ENCODE data around the gene F11R. TPM values are rescaled to one million over a fixed set of nuclear protein-coding genes. Genes with fewer than 3 reads are reported as not detected.

F11R gene
- total and polyA plus RNA-seq, 2 of the 13 experiments (the other 11 are each of a cell fraction or from before 2014, with no cell fraction given) = 95.8 to 105 TPM

DNA sequence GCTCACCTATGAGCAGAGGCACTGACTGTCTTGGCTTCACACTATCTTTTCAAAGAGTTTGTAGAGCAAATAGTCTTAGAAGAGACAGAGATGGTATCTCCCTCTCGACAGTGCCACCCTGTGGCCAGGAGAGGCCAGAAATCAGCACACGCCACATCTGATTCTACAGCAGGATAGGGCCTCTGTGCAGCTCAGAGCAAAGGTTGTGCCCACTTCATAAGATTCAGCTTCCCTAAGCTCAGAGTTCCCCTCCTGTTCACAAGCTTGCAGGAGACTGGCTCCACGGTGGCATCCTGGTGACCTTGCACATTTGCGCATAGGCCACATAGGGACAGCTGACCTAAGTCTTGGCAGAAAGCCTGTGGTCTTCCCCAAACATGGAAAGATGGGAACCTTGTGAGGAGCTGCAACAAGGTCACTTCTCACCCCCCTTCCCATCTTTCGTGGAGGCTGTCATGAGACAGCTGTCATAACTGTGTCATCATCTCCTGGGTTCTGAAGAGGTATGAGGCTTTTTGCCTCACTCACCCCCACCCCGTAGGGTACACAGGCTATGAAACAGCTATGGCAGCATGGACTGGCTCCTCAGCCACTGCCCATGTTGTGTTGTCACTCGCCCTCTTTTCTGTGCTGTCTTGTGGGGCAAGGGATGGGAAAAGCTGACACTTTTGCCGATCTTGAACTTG is 69.4 kb downstream of the F11R start (continued):
- TF ChIP-seq ZNF556 (CRISPR knock-in tag; IDR thresholded peaks at IDR 0.05; ENCODE audit: borderline replicate concordance) (no peak), ZNF614 (CRISPR knock-in tag; IDR thresholded peaks at IDR 0.05; ENCODE audit: borderline replicate concordance) (no peak), ZNF124 (CRISPR knock-in tag; IDR thresholded peaks at IDR 0.05) (no peak), TAF1 (CRISPR knock-in tag; IDR thresholded peaks at IDR 0.05) (no peak), ZNF253 (CRISPR knock-in tag; IDR thresholded peaks at IDR 0.05; ENCODE audit: borderline replicate concordance) (no peak), ZNF552 (CRISPR knock-in tag; IDR thresholded peaks at IDR 0.05; ENCODE audit: borderline replicate concordance) (no peak), CEBPG (CRISPR knock-in tag; IDR thresholded peaks at IDR 0.05) (no peak), SOX6 (IDR thresholded peaks at IDR 0.05) (no peak), SOX6 (CRISPR knock-in tag; IDR thresholded peaks at IDR 0.05) (0 out of 2 replicates have a peak, but pooled peaks have one; percentile 10), RFX5 (IDR thresholded peaks at IDR 0.05; ENCODE audit: low read depth, low read length) (no peak), SMC3 (IDR thresholded peaks at IDR 0.05; ENCODE audit: low read length) (peak; percentile 79), ZSCAN25 (CRISPR knock-in tag; IDR thresholded peaks at IDR 0.05) (no peak), GABPA (IDR thresholded peaks at IDR 0.05; ENCODE audit: low read depth, low read length) (no peak), GABPA (CRISPR knock-in tag; IDR thresholded peaks at IDR 0.05; ENCODE audit: low read depth) (no peak), SRF (IDR thresholded peaks at IDR 0.05; ENCODE audit: low read depth, low read length) (no peak), HNF4G (IDR thresholded peaks at IDR 0.05; ENCODE audit: borderline replicate concordance, low read depth, low read length) (0 out of 2 replicates have a peak, but pooled peaks have one; percentile 13), HNF4G (CRISPR knock-in tag; IDR thresholded peaks at IDR 0.05; ENCODE audit: borderline replicate concordance, low read depth) (no peak), ZNF546 (CRISPR knock-in tag; conservative IDR thresholded peaks at IDR 0.05) (no peak), ZNF20 (CRISPR knock-in tag; IDR thresholded peaks at IDR 0.05) (no peak), ZNF564 (CRISPR knock-in tag; IDR thresholded peaks at IDR 0.05) (no peak), ZFP36L1 (CRISPR knock-in tag; IDR thresholded peaks at IDR 0.05) (no peak), ZSCAN22 (CRISPR knock-in tag; IDR thresholded peaks at IDR 0.05) (no peak)
- TF ChIP-seq, protein P1, sequence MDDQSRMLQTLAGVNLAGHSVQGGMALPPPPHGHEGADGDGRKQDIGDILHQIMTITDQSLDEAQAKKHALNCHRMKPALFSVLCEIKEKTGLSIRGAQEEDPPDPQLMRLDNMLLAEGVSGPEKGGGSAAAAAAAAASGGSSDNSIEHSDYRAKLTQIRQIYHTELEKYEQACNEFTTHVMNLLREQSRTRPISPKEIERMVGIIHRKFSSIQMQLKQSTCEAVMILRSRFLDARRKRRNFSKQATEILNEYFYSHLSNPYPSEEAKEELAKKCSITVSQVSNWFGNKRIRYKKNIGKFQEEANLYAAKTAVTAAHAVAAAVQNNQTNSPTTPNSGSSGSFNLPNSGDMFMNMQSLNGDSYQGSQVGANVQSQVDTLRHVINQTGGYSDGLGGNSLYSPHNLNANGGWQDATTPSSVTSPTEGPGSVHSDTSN (CRISPR knock-in tag; IDR thresholded peaks at IDR 0.05; ENCODE audit: borderline replicate concordance) = no peak
- TF ChIP-seq, protein P2, sequence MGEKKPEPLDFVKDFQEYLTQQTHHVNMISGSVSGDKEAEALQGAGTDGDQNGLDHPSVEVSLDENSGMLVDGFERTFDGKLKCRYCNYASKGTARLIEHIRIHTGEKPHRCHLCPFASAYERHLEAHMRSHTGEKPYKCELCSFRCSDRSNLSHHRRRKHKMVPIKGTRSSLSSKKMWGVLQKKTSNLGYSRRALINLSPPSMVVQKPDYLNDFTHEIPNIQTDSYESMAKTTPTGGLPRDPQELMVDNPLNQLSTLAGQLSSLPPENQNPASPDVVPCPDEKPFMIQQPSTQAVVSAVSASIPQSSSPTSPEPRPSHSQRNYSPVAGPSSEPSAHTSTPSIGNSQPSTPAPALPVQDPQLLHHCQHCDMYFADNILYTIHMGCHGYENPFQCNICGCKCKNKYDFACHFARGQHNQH (CRISPR knock-in tag; IDR thresholded peaks at IDR 0.05) = 0 out of 2 replicates have a peak, but pooled peaks have one; percentile 37
- TF ChIP-seq, protein P3, sequence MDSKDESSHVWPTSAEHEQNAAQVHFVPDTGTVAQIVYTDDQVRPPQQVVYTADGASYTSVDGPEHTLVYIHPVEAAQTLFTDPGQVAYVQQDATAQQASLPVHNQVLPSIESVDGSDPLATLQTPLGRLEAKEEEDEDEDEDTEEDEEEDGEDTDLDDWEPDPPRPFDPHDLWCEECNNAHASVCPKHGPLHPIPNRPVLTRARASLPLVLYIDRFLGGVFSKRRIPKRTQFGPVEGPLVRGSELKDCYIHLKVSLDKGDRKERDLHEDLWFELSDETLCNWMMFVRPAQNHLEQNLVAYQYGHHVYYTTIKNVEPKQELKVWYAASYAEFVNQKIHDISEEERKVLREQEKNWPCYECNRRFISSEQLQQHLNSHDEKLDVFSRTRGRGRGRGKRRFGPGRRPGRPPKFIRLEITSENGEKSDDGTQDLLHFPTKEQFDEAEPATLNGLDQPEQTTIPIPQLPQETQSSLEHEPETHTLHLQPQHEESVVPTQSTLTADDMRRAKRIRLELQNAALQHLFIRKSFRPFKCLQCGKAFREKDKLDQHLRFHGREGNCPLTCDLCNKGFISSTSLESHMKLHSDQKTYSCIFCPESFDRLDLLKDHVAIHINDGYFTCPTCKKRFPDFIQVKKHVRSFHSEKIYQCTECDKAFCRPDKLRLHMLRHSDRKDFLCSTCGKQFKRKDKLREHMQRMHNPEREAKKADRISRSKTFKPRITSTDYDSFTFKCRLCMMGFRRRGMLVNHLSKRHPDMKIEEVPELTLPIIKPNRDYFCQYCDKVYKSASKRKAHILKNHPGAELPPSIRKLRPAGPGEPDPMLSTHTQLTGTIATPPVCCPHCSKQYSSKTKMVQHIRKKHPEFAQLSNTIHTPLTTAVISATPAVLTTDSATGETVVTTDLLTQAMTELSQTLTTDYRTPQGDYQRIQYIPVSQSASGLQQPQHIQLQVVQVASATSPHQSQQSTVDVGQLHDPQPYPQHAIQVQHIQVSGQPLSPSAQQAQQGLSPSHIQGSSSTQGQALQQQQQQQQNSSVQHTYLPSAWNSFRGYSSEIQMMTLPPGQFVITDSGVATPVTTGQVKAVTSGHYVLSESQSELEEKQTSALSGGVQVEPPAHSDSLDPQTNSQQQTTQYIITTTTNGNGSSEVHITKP (CRISPR knock-in tag; IDR thresholded peaks at IDR 0.05; ENCODE audit: low read depth) = peak; percentile 81
- TF ChIP-seq, protein P4, sequence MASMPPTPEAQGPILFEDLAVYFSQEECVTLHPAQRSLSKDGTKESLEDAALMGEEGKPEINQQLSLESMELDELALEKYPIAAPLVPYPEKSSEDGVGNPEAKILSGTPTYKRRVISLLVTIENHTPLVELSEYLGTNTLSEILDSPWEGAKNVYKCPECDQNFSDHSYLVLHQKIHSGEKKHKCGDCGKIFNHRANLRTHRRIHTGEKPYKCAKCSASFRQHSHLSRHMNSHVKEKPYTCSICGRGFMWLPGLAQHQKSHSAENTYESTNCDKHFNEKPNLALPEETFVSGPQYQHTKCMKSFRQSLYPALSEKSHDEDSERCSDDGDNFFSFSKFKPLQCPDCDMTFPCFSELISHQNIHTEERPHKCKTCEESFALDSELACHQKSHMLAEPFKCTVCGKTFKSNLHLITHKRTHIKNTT (CRISPR knock-in tag; IDR thresholded peaks at IDR 0.05) = no peak

Measured in HepG2 (cell line).